CD14-positive monocyte (primary cell): ENCODE data around the gene CFAP57. TPM values are rescaled to one million over a fixed set of nuclear protein-coding genes. Genes with fewer than 3 reads are reported as not detected.

Experiments used
- DNase-seq, 3 donors: peaks; one replicate each; pipeline ENCODE4 v3.0.0-alpha.2; 2011 to 2022
- H2AFZ ChIP-seq: 2 replicates; pipeline ENCODE4 v1.6.0; 2012; ENCODE audit warnings: mild to moderate bottlenecking, low read depth, low read length, inconsistent platforms; ENCODE audit not compliant: insufficient read depth, poor library complexity, severe bottlenecking
- H3K27ac ChIP-seq, 2 donors: 1 replicate in 1 of 2; 2 replicates in 1 of 2; pipeline ENCODE4 v1.5.1; 2012 to 2013; ENCODE audit warnings: low read length in 2 of 2, control low read depth in 1 of 2, inconsistent platforms in 1 of 2, low read depth in 1 of 2, mild to moderate bottlenecking in 1 of 2
- H3K27me3 ChIP-seq, 2 donors: one replicate each; pipeline versions ENCODE4 v1.6.0 to v1.6.1; 2011 to 2013; ENCODE audit warnings: low read length in 2 of 2; ENCODE audit not compliant: control insufficient read depth in 2 of 2, insufficient read depth in 2 of 2
- H3K36me3 ChIP-seq, 2 donors: replicated peaks in 1 of 2; 1 replicate in 1 of 2; 2 replicates in 1 of 2; pipeline versions ENCODE4 v1.5.1 to v1.6.1; 2012 to 2013; ENCODE audit warnings: low read length in 2 of 2, control low read depth in 1 of 2, inconsistent platforms in 1 of 2, mild to moderate bottlenecking in 1 of 2; ENCODE audit not compliant: insufficient read depth in 2 of 2, control insufficient read depth in 1 of 2
- H3K4me1 ChIP-seq, 2 donors: 1 replicate in 1 of 2; 2 replicates in 1 of 2; pipeline versions ENCODE4 v1.5.1 to v1.6.1; 2012 to 2013; ENCODE audit warnings: low read length in 2 of 2, control low read depth in 1 of 2, inconsistent platforms in 1 of 2, mild to moderate bottlenecking in 1 of 2, moderate library complexity in 1 of 2; ENCODE audit not compliant: insufficient read depth in 2 of 2, control insufficient read depth in 1 of 2
- H3K4me2 ChIP-seq: replicated peaks from 2 replicates; pipeline ENCODE3; 2012; ENCODE audit warnings: low read length, moderate library complexity, mild to moderate bottlenecking; ENCODE audit not compliant: poor library complexity, severe bottlenecking; ENCODE audit errors: extremely low read depth
- H3K4me3 ChIP-seq, 3 experiments: fragments of 200-600 bp in 1 of 3; sonication (generic) in 1 of 3; replicated peaks in 1 of 3; 1 replicate in 2 of 3; 2 replicates in 1 of 3; pipeline ENCODE4 v1.5.1; 2011 to 2013; ENCODE audit warnings: low read length in 3 of 3, mild to moderate bottlenecking in 3 of 3, control low read depth in 2 of 3, low read depth in 2 of 3, inconsistent platforms in 1 of 3, moderate library complexity in 1 of 3
- H3K79me2 ChIP-seq: 2 replicates; pipeline ENCODE4 v1.6.0; 2012; ENCODE audit warnings: mild to moderate bottlenecking, control low read depth, inconsistent platforms, low read length, moderate library complexity; ENCODE audit not compliant: insufficient read depth
- H3K9ac ChIP-seq: 2 replicates; pipeline ENCODE4 v1.6.0; 2017; ENCODE audit warnings: low read length, mild to moderate bottlenecking; ENCODE audit not compliant: insufficient read depth, poor library complexity, severe bottlenecking
- H3K9me3 ChIP-seq, 2 donors: replicated peaks in 1 of 2; 1 replicate in 1 of 2; 2 replicates in 1 of 2; pipeline versions ENCODE4 v1.5.1 to v1.6.1; 2012 to 2013; ENCODE audit warnings: low read length in 2 of 2, control low read depth in 1 of 2; ENCODE audit not compliant: control insufficient read depth in 1 of 2, insufficient read depth in 1 of 2
- H4K20me1 ChIP-seq: 2 replicates; pipeline ENCODE4 v1.6.0; 2012; ENCODE audit warnings: mild to moderate bottlenecking, low read length, control low read depth, moderate library complexity; ENCODE audit not compliant: insufficient read depth
- H3K27ac Mint-ChIP-seq, 7 donors: one replicate each; pipeline ENCODE4 v1.8.0; 2020; ENCODE audit warnings: mild to moderate bottlenecking in 7 of 7, mixed read lengths in 7 of 7, moderate library complexity in 6 of 7, inconsistent platforms in 2 of 7
- H3K27me3 Mint-ChIP-seq, 3 donors: one replicate each; pipeline ENCODE4 v1.8.0; 2021 to 2022; ENCODE audit warnings: low read depth in 3 of 3, mild to moderate bottlenecking in 3 of 3, mixed read lengths in 3 of 3, moderate library complexity in 3 of 3, inconsistent platforms in 1 of 3
- H3K36me3 Mint-ChIP-seq, 2 donors: one replicate each; pipeline ENCODE4 v1.8.0; 2020; ENCODE audit warnings: mixed read lengths in 2 of 2, inconsistent platforms in 1 of 2, mild to moderate bottlenecking in 1 of 2
- H3K4me1 Mint-ChIP-seq: one replicate; pipeline ENCODE4 v1.8.0; 2020; ENCODE audit warnings: mild to moderate bottlenecking, mixed read lengths
- H3K4me3 Mint-ChIP-seq, 2 donors: one replicate each; pipeline ENCODE4 v1.8.0; 2020; ENCODE audit warnings: mild to moderate bottlenecking in 2 of 2, mixed read lengths in 2 of 2, moderate library complexity in 1 of 2
- H3K9me3 Mint-ChIP-seq, 7 donors: one replicate each; pipeline ENCODE4 v1.8.0; 2020 to 2022; ENCODE audit warnings: mixed read lengths in 7 of 7, mild to moderate bottlenecking in 6 of 7, moderate library complexity in 6 of 7, inconsistent platforms in 2 of 7
- CTCF ChIP-seq: fragments of 200-600 bp; IDR thresholded peaks from one replicate; pipeline ENCODE4 v1.8.0; 2022; ENCODE audit warnings: antibody characterized with exemption, mild to moderate bottlenecking
- WGBS: methylation state at CpG from one replicate; pipeline ENCODE4 v1.1.5; 2013; ENCODE audit warnings: missing lambda C conversion rate; ENCODE audit not compliant: insufficient coverage; 5-methylcytosine and 5-hydroxymethylcytosine counted together
- intact Hi-C, 2 donors: fragments of 100-400 bp; cut with micrococcal nuclease; formaldehyde crosslinking; loops; one replicate each; pipeline versions ENCODE4 v1.15.0 to v1.15.1; 2023
- polyA plus RNA-seq, 3 donors: library from polyadenylated mRNA; depleted of rRNA in 1 of 3; unstranded in 2 of 3; stranded (reverse) in 1 of 3; fragments of 300-500 nt in 2 of 3; fragments of >200 nt in 1 of 3; fragmentation: Illumina TruSeq in 2 of 3; gene quantifications; 1 replicate in 2 of 3; 2 replicates in 1 of 3; pipeline ENCODE4 v1.2.3, GENCODE V29; 2012 to 2021

Gene CFAP57
- polyA plus RNA-seq, 3 donors, result 0.01 to 0.05 TPM; not detected in 1

- no peaks in the 10 kb centered on the region for H3K27me3 ChIP-seq
- peak overlapping the region in 1 of 2 donors; percentile 64 for H3K27ac ChIP-seq
- TF ChIP-seq CTCF, result no peak
- H2AFZ ChIP-seq, result peak overlapping the region; percentile 88
- peak overlapping the region; percentile 18 for H3K9ac ChIP-seq
- H3K27me3 Mint-ChIP-seq, result peaks cover 3 to 13% (median 4%) of the 10 kb centered on the region in 3 donors
- no peaks in the 10 kb centered on the region for H3K9me3 ChIP-seq
- intact Hi-C loops, result no loop called here
- WGBS, result 47% methylated on average over 8 of the region's 11 CpGs
- H3K4me2 ChIP-seq, result peak overlapping the region; percentile 57
- H3K9me3 Mint-ChIP-seq, result peaks cover 0 to 6% (median 3%) of the 10 kb centered on the region in 7 donors
- no peaks in the 10 kb centered on the region for H3K79me2 ChIP-seq
- peaks cover 18 to 22% of the 10 kb centered on the region in 2 donors for H3K4me1 ChIP-seq
- H3K36me3 Mint-ChIP-seq, result no peaks in the 10 kb centered on the region
- peak overlapping the region in 6 of 7 donors; percentile 4 to 78 (median 32) for H3K27ac Mint-ChIP-seq
- H3K4me3 Mint-ChIP-seq, result peak overlapping the region in 1 of 2 donors; percentile 81
- H3K4me3 ChIP-seq, result peak overlapping the region in 1 of 3 experiments; percentile 51
- peak; percentile 59 to 77 (median 68) for DNase-seq
- no peaks in the 10 kb centered on the region for H4K20me1 ChIP-seq
- H3K36me3 ChIP-seq, result no peaks in the 10 kb centered on the region
- peaks cover 26% of the 10 kb centered on the region for H3K4me1 Mint-ChIP-seq
Measured at GRCh38 chr1:43274125-43274803, 102.1 kb downstream of the CFAP57 start.

DNA sequence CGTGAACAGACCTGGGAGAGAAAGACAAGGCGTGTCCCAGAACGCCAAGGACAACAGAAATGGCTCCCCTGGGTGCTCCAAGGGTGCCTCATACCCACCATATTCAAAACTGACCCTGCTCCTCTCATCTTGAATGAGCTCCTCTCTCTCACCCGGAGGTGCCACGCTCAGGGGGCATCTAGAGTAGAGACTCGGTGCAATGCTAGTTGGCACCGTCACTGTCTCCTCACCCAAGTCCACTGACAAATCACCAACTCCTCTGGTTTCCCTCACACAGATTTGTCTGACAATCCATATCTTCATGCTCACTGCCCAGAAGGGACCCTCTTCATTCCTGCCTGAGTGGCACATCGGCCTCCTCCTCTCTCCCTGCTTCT, 102.7 kb downstream of the CFAP57 start:
- Mint-ChIP-seq H3K27me3 (peaks cover 3 to 12% (median 4%) of the 10 kb centered on the region in 3 donors), H3K27ac (peak overlapping the region in 4 of 7 donors; percentile 4 to 78 (median 14)), H3K36me3 (no peaks in the 10 kb centered on the region), H3K4me1 (peaks cover 26% of the 10 kb centered on the region), H3K9me3 (peaks cover 0 to 6% (median 3%) of the 10 kb centered on the region in 7 donors), H3K4me3 (peak overlapping the region in 1 of 2 donors; percentile 81)
- H2AFZ ChIP-seq, result peak overlapping the region; percentile 88
- no peaks in the 10 kb centered on the region for H3K9me3 ChIP-seq
- peak overlapping the region in 1 of 3 experiments; percentile 51 for H3K4me3 ChIP-seq
- no peak for DNase-seq
- no peak overlapping the region for H3K9ac ChIP-seq
- peak overlapping the region; percentile 57 for H3K4me2 ChIP-seq
- TF ChIP-seq CTCF, result no peak
- peak overlapping the region in 1 of 2 donors; percentile 64 for H3K27ac ChIP-seq
- intact Hi-C loops, result no loop called here
- WGBS, result 93% methylated on average over 5 of the region's 8 CpGs
- H4K20me1 ChIP-seq, result no peaks in the 10 kb centered on the region
- H3K79me2 ChIP-seq, result no peaks in the 10 kb centered on the region
- H3K4me1 ChIP-seq, result peaks cover 18 to 22% of the 10 kb centered on the region in 2 donors
- H3K36me3 ChIP-seq, result no peaks in the 10 kb centered on the region
- H3K27me3 ChIP-seq, result no peaks in the 10 kb centered on the region
